IPS-NIHi7 (cell line): Measurements from ENCODE around the gene SLC39A3.
"Not testable (repeated sequence)": the region's sequence is repeated elsewhere in the genome, so short reads cannot be mapped to it uniquely, and the experiment has no call there.

Experiments
- DNase-seq: peaks from one replicate; pipeline ENCODE4 v3.0.0; 2012; ENCODE audit warnings: mixed read lengths; ENCODE audit errors: extremely low spot score

SLC39A3 gene

DNA sequence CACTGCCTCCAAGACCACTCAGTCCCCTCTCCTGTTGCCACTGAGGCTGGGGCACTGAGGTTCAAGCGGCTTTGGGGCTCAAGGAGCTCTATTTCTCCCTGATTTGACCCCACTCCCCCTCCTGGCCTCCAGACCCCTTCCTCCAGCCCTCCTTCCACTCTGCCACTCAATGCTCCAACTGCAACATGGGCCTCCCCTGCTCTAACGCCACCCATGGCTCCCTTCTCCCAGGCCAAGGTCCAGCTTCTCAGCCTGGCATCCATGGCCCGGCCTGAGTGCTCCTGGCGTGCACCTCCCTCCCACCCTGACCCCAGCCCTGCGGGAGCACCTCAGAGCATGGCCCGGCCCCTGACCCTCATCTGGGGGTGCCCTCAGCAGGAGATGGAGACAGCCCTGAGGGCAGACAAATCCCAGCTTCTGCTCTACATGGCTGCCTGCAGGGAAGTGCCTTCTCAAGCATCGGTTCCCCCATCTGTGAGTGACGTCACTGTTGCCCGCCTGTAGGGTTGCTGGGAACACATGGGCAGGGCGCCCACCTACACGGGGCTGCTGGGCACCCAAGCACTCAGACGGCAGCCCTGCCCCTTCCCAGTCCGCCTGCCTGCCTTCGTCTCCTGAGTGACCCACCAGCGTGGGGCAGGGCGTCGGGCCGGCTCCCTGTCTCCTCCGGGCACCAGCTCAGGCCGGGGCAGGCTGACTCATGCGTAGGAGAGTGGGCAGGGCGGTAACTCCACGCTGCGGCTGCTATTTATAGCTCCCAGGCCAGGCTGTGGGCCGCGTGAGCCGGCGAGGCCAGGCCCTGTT, 17.1 kb downstream of the SLC39A3 start:
- no peak for DNase-seq

- peak; percentile 38 for DNase-seq
Observed at GRCh38 chr19:2721570-2722540, 18.0 kb downstream of the SLC39A3 start.

DNA sequence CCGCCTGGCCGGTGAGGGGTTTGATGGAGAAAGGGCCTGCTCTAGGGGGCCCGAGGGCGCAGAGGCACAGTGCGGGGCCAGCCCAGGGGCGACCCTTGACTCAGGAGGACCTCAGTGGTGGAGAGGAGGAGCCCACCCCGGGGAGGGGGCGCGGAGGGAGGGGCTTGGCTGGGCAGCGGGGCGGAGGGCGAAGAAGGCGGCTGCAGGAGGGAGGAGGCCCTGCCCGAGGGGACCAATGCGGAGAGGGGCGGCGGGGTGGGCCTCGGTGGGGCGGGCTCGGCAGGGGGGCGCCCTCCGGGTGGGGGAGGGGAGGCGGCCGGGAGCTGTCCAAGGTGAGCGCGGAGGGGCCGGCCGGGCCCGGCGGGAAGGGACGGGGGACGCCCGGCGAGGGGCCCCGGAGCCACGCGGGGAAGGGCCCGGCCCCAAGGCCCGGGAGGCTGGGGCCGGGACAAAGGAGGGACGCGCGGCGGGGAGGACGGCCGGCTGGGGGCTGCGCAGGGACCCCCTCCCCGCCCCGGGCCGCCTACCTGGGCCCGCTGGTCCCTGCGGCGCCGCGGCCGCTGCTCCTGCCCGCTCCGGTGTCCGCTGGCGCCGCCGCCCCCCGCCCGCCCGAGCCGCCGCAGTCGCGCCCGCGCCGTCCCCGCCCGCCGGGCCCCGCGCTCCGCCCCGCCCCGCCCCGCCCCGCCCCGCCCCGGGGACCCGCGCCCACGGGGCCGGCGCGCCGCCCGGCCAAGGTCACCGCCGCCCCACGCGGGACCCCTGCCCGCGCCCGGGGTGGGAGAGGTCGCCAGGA, 18.8 kb downstream of the SLC39A3 start, which contains the start of gene DIRAS1:
TSS of gene DIRAS1 (minus strand) at position 596 of the 793 bp plus-strand sequence. CDS start 3,566 bp downstream, outside the sequence.
- peak; percentile 73 for DNase-seq

DNA sequence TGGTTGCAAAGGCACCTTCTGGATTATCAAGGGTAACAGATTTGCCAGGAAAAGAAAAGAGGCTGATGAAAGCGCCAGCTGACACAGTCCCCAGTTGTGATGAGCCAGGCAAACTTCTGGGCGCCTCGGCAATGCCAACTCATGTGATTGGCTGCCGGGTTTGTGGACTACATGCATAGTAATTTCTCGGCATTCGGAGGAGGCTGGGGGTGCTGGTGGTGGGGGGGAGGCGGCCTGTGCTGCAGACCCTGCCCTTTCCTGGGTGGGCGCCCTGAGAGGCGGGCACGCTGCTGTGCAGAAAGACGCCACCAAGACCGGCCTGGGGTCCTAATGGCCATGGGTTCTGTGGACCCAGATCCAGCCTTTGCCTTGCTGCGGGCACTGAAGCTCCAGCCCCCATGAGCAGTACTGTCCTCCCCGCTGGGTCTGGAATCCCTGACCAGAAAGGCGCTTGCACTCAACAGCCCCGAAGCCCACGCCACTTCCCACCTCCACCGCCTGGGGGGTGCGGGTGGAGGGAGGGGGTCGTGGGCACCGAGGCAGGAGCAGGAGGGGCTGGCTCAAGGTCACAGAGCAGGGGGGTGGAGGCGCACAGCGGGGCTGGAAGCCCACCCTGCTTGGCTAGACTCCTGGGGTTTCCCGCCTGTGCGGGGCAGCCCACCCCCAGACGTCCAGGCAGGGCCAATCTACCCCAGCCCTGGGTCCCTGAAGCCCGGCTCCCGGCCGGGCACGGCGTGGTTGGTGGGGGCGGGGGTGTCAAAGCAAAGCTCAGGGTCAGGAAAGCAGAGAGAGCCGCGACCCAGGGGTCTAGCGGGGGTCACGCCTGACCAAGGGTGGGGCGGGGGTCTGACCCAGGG, 19.7 kb downstream of the SLC39A3 start:
- peak; percentile 66 for DNase-seq

- no peak for DNase-seq
Observed at GRCh38 chr19:2719232-2719735, 20.5 kb downstream of the SLC39A3 start.

DNA sequence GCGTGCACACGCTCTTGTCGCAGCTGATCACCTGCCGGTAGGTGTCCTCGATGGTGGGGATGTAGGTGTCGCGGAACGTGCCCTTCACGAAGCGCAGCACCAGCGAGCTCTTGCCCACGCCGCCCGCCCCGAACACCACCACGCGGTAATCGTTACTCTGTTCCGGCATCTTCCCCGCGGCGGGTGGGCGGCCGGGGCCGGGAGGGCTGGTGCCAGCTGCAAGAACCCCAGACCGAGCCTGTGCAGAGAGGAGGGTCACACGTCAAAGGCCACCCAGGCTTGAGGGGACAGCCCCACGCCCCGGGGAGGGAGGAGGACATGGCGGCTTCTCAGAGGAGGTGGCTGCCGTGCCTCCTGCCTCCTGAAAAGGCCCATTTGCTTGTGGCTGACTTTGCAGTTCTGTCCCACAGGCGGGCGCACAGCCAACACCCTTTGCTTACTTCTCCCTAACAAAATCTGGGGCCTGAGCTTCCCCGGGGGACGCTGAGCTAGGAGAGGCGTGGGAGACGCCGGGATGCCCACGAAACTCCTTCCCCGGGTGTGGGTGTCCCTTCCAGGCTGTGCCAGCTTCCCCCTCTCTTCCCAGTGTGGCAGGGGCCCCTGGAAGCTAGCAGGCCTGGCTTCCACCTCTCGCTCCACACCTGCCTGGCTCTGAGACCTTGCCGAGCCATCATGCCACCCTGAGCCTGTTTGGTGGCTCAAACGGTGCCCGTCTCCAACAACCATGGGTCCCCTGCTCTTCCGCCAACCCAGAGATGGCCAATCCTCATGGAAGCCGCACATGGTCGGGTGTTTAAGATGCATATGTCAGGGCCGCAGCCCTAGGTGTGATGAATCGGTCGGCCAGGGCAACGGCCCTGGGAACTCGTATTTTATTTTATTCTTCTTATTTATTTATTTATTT, 21.9 kb downstream of the SLC39A3 start:
- DNase-seq = no peak

GRCh38 chr19:2716722-2717637, 22.8 kb downstream of the SLC39A3 start:
- DNase-seq = no peak

DNA sequence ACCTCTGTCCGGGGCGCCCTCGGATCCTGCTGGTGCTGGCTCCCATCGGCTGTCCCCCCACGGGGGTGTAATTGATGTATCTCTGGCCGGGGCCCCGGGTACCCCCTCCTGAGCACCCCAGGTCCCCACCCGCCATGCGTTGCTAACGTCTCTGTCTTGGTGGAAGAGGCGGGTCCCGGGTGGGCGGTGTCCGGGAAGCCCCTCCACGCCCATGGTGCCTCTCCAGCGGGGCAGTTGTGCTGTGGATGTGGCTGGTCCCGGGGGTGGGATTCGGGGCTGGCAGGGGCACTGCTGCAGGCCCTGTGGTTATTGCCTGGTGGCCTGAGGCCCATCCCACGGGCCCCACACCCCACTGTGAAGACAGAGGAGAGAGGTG, 23.6 kb downstream of the SLC39A3 start:
- no peak for DNase-seq

GRCh38 chr19:2715470-2716274, 24.1 kb downstream of the SLC39A3 start:
- DNase-seq = no peak

DNA sequence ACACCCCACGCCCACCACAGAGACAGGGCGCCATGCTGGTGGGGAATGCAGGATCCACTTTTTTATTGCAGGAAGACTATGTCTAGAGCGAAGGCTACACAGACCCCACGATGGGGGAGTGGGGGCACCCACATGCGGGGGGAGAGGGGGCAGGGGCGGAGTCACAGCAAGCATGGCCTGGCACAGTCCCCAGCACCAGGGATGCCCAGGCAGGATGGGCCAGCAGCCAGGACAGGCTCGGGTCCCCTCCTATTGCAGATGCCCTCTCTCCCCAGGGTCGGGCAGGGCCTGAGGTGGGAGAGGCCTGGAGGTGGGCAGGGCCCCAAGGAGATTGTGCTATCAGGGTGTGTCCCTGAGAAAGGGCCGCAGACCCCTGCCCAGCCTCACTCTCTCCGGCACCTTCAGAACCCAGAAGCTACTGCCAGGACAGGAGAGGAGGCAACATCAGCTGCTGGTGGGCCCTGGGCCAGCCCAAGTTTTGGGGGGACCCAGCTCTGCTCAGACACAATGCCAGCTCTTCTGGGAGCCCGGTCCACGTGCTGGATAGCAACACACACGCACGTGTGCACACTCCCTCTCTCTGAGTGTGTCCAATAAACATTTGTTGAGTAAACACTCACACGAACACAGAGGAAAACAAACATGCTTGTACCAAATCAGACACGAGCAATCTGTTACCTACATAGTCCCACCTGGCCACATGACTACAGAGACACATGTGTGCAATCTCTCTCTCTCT, 25.1 kb downstream of the SLC39A3 start:
- no peak for DNase-seq

GRCh38 chr19:2714102-2714501, 25.7 kb downstream of the SLC39A3 start:
- not testable (repeated sequence) for DNase-seq

GRCh38 chr19:2713170-2713569, 26.6 kb downstream of the SLC39A3 start:
- not testable (repeated sequence) for DNase-seq

DNA sequence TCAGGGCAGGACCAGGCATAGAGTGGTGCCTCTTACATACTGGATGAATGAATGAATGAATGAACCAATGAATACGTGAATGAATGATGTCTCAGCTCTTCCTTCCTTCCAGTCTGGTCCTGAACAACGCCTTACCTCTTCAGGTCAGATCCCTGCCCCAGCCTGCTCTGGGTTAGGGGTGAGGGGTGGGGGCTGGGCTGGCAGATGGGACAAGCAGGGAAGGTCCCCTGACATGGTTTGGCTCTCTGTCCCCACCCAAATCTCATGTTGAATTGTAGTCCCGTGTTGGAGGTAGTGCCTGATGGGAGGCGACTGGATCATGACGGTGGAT, 28.0 kb downstream of the SLC39A3 start:
- no peak for DNase-seq

DNA sequence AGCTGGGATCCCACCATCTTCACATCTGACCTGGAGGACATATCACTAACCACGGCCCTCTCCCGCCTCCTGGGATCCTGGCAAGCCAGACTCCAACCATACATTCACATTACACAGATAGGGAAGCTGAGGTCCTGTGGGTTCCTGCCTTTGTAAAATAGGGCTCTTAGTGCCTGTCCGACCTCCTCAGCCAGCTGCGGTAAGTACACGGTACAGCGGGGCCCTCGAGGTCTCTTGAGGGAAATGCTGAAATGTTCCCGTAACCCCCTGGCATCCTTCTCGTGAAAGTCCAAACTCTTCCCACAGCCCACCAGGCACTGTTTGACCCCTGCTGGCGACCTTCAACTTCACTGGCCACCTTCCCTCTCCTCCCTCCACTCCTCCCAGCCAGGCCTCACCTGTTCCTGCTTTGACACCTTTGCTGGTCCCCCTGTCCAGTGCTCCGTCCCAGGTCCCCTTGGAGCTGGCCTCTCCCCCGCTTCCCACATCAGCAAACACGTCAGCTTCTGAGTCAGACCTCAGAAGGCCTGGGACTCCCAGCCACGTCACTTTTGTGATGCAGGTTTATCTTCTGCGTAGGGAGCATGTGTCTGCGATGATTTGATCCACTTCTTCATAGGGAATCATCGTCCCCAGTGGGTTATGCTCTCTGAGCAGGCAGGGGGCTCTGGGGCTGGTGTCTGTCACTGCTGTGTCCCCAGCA, 28.5 kb downstream of the SLC39A3 start:
- DNase-seq = no peak

DNA sequence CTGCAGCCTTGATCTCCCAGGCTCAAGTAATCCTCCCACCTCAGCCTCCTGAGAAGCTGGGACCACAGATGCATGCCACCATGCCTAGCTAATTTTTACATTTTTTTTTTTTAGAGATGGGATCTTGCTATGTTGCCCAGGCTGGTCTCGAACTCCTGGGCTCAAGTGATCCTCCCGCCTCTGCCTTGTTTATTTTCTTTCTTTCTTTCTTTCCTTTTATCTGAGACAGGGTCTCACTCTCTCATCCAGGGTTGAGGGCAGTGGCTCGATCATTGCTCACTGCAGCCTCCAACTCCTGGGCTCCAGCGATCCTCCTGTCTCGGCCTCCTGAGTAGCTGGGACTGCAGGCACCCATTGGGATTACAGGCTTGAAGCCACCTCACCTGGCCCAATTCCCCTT, 33.6 kb downstream of the SLC39A3 start:
- DNase-seq = no peak

DNA sequence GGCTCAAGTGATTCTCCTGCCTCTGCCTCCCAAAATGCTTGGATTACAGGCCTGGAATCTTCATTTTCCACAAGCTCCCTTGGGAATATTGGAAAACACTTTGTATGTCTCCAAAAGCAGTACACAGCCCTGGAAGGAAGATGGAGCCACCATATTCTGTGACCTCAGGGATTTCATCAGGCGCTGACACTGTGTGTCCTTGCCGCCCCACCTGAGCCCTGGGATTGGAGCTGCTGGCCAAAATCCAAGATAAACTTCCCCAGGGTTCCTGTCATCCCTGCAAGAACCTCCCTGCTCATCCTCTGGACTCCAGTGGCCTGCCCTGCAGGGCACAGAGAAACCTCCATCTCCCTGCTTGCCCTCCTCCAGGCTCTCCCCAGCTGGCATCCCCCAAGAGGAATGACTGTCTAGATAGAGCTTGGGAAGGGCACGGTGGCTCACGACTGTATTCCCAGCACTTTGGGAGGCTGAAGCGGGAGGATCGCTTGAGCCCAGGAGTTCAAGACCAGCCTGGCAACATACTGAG, 36.1 kb downstream of the SLC39A3 start:
- DNase-seq = no peak
